ENCODE results near the gene ERGIC3. TPM values are rescaled to one million over a fixed set of nuclear protein-coding genes. Genes with fewer than 3 reads are reported as not detected.

ERGIC3 gene
- total and polyA plus RNA-seq, 2 donors (not counting 3 experiments of a cell fraction or from before 2014, with no cell fraction given): 203 to 419 TPM

DNA sequence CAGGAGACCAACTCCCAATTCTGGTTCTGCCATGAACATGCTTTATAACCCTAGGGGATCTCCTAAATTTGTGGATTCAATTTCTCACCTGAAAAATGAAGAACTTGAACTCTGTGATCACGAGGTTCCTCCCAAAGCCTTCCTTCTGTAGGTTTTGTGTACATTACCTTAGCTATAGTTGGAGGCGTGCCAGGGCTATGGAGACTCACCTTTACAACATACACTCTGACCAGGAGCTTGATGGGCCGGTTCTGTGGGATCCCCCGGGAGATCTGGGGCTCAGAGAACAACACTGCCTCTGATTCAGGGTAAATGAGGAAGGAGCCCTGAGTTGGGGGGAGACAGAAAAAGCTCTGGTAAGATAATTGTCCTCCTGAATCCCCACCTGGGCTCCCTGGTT lies 34.1 kb downstream of the ERGIC3 start:
- CTCF ChIA-PET: no interaction called here
- no peaks in the 10 kb centered on the region for H3K27me3 ChIP-seq (ENCODE audit: control insufficient read depth in 2 of 2, insufficient read depth in 2 of 2, low read length in 2 of 2)
- FAIRE-seq (no peak), DNase-seq (ENCODE audit: low read depth, low spot score) (no peak)
- dilution Hi-C loops (cut with MboI; ENCODE audit: extremely low pct_ligation_motif_present, low sequenced_read_pairs) (no loop called here), intact Hi-C loops (cut with micrococcal nuclease) (no loop called here)
- BruUV-seq (replicated peaks): no TSS peak
- H3K4me2 ChIP-seq (ENCODE audit: insufficient read depth, low read length): no peak overlapping the region
- H3K4me1 ChIP-seq (ENCODE audit: control insufficient read depth, extremely low read depth, insufficient read depth, low read length): no peaks in the 10 kb centered on the region
- H2AFZ ChIP-seq (ENCODE audit: low read depth, low read length): no peak overlapping the region
- H3K4me3 ChIP-seq (replicated peaks in 1 of 3; ENCODE audit: insufficient read depth in 1 of 3, low read depth in 1 of 3, low read length in 3 of 3): no peak overlapping the region
- H3K9ac ChIP-seq (replicated peaks; ENCODE audit: extremely low read depth, insufficient read depth, low read length): no peak overlapping the region
- H3K27ac ChIP-seq (ENCODE audit: insufficient read depth, low read depth, low read length): no peak overlapping the region
- no peaks in the 10 kb centered on the region for H3K9me1 ChIP-seq (replicated peaks; ENCODE audit: control insufficient read depth, extremely low read depth, insufficient read depth, low read length)
- TF ChIP-seq MYC (IDR thresholded peaks at IDR 0.05; ENCODE audit: low read depth, low read length) (no peak), MAX (IDR thresholded peaks at IDR 0.05; ENCODE audit: insufficient read depth, insufficient read length) (no peak), FOS (IDR thresholded peaks at IDR 0.05; ENCODE audit: borderline replicate concordance, insufficient read depth, low read length) (no peak), POLR2A (IDR thresholded peaks at IDR 0.05; ENCODE audit: low read depth, low read length) (no peak), GATA2 (IDR thresholded peaks at IDR 0.05; ENCODE audit: insufficient read depth, insufficient read length, low read depth, low read length) (no peak), EZH2 (IDR thresholded peaks at IDR 0.05; ENCODE audit: borderline replicate concordance, low read depth, low read length, severe bottlenecking) (no peak), POLR2AphosphoS5 (IDR thresholded peaks at IDR 0.05; ENCODE audit: insufficient read depth, low read depth, low read length) (no peak), JUN (IDR thresholded peaks at IDR 0.05; ENCODE audit: borderline replicate concordance, insufficient read depth, insufficient read length, low read depth) (no peak)
- TF ChIP-seq, protein P1, sequence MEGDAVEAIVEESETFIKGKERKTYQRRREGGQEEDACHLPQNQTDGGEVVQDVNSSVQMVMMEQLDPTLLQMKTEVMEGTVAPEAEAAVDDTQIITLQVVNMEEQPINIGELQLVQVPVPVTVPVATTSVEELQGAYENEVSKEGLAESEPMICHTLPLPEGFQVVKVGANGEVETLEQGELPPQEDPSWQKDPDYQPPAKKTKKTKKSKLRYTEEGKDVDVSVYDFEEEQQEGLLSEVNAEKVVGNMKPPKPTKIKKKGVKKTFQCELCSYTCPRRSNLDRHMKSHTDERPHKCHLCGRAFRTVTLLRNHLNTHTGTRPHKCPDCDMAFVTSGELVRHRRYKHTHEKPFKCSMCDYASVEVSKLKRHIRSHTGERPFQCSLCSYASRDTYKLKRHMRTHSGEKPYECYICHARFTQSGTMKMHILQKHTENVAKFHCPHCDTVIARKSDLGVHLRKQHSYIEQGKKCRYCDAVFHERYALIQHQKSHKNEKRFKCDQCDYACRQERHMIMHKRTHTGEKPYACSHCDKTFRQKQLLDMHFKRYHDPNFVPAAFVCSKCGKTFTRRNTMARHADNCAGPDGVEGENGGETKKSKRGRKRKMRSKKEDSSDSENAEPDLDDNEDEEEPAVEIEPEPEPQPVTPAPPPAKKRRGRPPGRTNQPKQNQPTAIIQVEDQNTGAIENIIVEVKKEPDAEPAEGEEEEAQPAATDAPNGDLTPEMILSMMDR (IDR thresholded peaks at IDR 0.05; ENCODE audit: extremely low read depth in 1 of 2, insufficient read depth in 1 of 2, low read depth in 1 of 2, low read length in 2 of 2): no peak
- no peaks in the 10 kb centered on the region for H3K9me3 ChIP-seq (replicated peaks; ENCODE audit: control insufficient read depth, insufficient read depth, low read length)
- no peaks in the 10 kb centered on the region for H4K20me1 ChIP-seq (replicated peaks; ENCODE audit: control insufficient read depth, extremely low read depth, insufficient read depth, low read length)
- H3K36me3 ChIP-seq (ENCODE audit: control insufficient read depth in 2 of 2, extremely low read depth in 1 of 2, insufficient read depth in 2 of 2, low read length in 2 of 2): no peaks in the 10 kb centered on the region
- H3K79me2 ChIP-seq (ENCODE audit: control insufficient read depth, insufficient read depth, low read length): no peaks in the 10 kb centered on the region
- POLR2A ChIA-PET: no interaction called here
